SK-N-SH (cell line): ENCODE data around the gene EID3. TPM values are rescaled to one million over a fixed set of nuclear protein-coding genes. Genes with fewer than 3 reads are reported as not detected.
A peak's percentile ranks its signal among the peaks of the same experiment; 100 is the strongest.

ENCODE experiments used
- CTCF ChIA-PET: fragments of 300-600, 350-600 bp; formaldehyde crosslinking; extraction: SDS; loops from one replicate; lab custom pipeline; 2021; lab: Yijun Ruan, JAX
- POLR2A ChIA-PET: fragments of 350-600 bp; sonication (Branson Sonifier 250); formaldehyde crosslinking; extraction: SDS; loops from one replicate; lab custom pipeline; 2020; ENCODE audit warnings: antibody characterized with exemption, inconsistent platforms; lab: Yijun Ruan, JAX
- DNase-seq: peaks from one replicate; pipeline ENCODE4 v3.0.0; 2012
- H2AFZ ChIP-seq: fragments of 200-600 bp; sonication (generic); 2 replicates; pipeline ENCODE4 v1.8.1; 2016; ENCODE audit warnings: antibody characterized with exemption, mild to moderate bottlenecking, low read depth
- H3F3A ChIP-seq: fragments of 200-600 bp; sonication (generic); replicated peaks from 2 replicates; pipeline ENCODE3; 2016; ENCODE audit warnings: antibody characterized with exemption, mild to moderate bottlenecking; ENCODE audit not compliant: insufficient read depth
- H3K27ac ChIP-seq, 2 experiments: fragments of 200-500 bp in 1 of 2; fragments of 200-600 bp in 1 of 2; sonication (Bioruptor generic) in 1 of 2; sonication (generic), shearing (Covaris generic) in 1 of 2; 2 replicates each; pipeline versions ENCODE4 v1.5.1 to v1.6.1; 2014 to 2016; ENCODE audit warnings: low read depth in 2 of 2, inconsistent platforms in 1 of 2, low read length in 1 of 2, mild to moderate bottlenecking in 1 of 2, mixed read lengths in 1 of 2
- H3K27me3 ChIP-seq: fragments of 200-600 bp; sonication (generic), shearing (Covaris generic); 2 replicates; pipeline ENCODE4 v1.6.1; 2016; ENCODE audit warnings: mixed run types; ENCODE audit not compliant: insufficient read depth
- H3K36me3 ChIP-seq, 2 experiments: fragments of 200-500 bp in 1 of 2; fragments of 200-600 bp in 1 of 2; sonication (Bioruptor generic) in 1 of 2; sonication (generic) in 1 of 2; replicated peaks in 1 of 2; 2 replicates each; pipeline versions ENCODE3 to v1.5.1; 2014 to 2016; ENCODE audit warnings: low read length in 1 of 2, mild to moderate bottlenecking in 1 of 2; ENCODE audit not compliant: insufficient read depth in 2 of 2, control insufficient read depth in 1 of 2
- H3K4me1 ChIP-seq, 2 experiments: fragments of 200-500 bp in 1 of 2; fragments of 200-600 bp in 1 of 2; sonication (Bioruptor generic) in 1 of 2; sonication (generic), shearing (Covaris generic) in 1 of 2; 2 replicates each; pipeline versions ENCODE4 v1.5.1 to v1.6.1; 2014 to 2016; ENCODE audit warnings: low read depth in 1 of 2, low read length in 1 of 2, mixed run types in 1 of 2; ENCODE audit not compliant: insufficient read depth in 2 of 2, control insufficient read depth in 1 of 2
- H3K4me2 ChIP-seq: fragments of 200-600 bp; sonication (generic), shearing (Covaris generic); 2 replicates; pipeline ENCODE4 v1.6.1; 2017; ENCODE audit warnings: mixed run types
- H3K4me3 ChIP-seq, 2 experiments: fragments of 200-500 bp in 1 of 2; fragments of 200-600 bp in 1 of 2; sonication (Bioruptor generic) in 1 of 2; sonication (generic), shearing (Covaris generic) in 1 of 2; 2 replicates each; pipeline versions ENCODE4 v1.5.1 to v1.8.1; 2014 to 2016; ENCODE audit warnings: low read depth in 2 of 2, inconsistent platforms in 1 of 2, low read length in 1 of 2, mild to moderate bottlenecking in 1 of 2, mixed read lengths in 1 of 2, moderate library complexity in 1 of 2
- H3K79me2 ChIP-seq: fragments of 200-600 bp; sonication (generic); 2 replicates; pipeline ENCODE4 v1.8.1; 2017; ENCODE audit warnings: mild to moderate bottlenecking; ENCODE audit not compliant: insufficient read depth
- H3K9ac ChIP-seq: fragments of 200-600 bp; sonication (generic); 2 replicates; pipeline ENCODE4 v1.6.1; 2017; ENCODE audit warnings: mixed run types
- H3K9me2 ChIP-seq: fragments of 200-600 bp; sonication (generic); 2 replicates; pipeline ENCODE4 v1.6.1; 2017; ENCODE audit warnings: mixed run types
- H3K9me3 ChIP-seq: fragments of 200-600 bp; sonication (generic); 2 replicates; pipeline ENCODE4 v1.6.1; 2017; ENCODE audit warnings: mixed run types, mild to moderate bottlenecking, moderate library complexity
- H4K20me1 ChIP-seq: fragments of 200-600 bp; sonication (generic); 2 replicates; pipeline ENCODE4 v1.6.1; 2017; ENCODE audit warnings: mild to moderate bottlenecking, mixed run types; ENCODE audit not compliant: insufficient read depth
- CHD2 ChIP-seq: fragments of 150-350 bp; IDR thresholded peaks from 2 replicates; pipeline ENCODE4 v1.6.1; 2018; ENCODE audit warnings: low read length; ENCODE audit not compliant: partially characterized antibody
- CTCF ChIP-seq: fragments of 200-600 bp; sonication (generic); IDR thresholded peaks from 2 replicates; pipeline ENCODE4 v1.6.1; 2017; ENCODE audit warnings: antibody characterized with exemption, mild to moderate bottlenecking, moderate library complexity
- EZH2phosphoT487 ChIP-seq: fragments of 200-600 bp; sonication (generic); IDR thresholded peaks from 2 replicates; pipeline ENCODE4 v1.6.1; 2017; ENCODE audit warnings: low read depth, mixed run types, mild to moderate bottlenecking, antibody characterized with exemption, moderate library complexity, borderline replicate concordance
- GABPA ChIP-seq: IDR thresholded peaks from 2 replicates; pipeline ENCODE4 v1.4.0; 2012; ENCODE audit warnings: low read depth, mild to moderate bottlenecking
- GATA2 ChIP-seq: sonication (generic); formaldehyde crosslinking; IDR thresholded peaks from 2 replicates; pipeline ENCODE4 v1.5.0; 2020; ENCODE audit warnings: mild to moderate bottlenecking, missing genetic modification reagents
- IRF3 ChIP-seq: fragments of 150-350 bp; IDR thresholded peaks from 2 replicates; pipeline ENCODE4 v1.6.1; 2016; ENCODE audit warnings: mild to moderate bottlenecking, low read depth, low read length
- JUND ChIP-seq: IDR thresholded peaks from 2 replicates; pipeline ENCODE4 v1.4.0; 2012
- MAX ChIP-seq: IDR thresholded peaks from 2 replicates; pipeline ENCODE4 v1.4.0; 2012; ENCODE audit warnings: low read depth
- MEF2A ChIP-seq: IDR thresholded peaks from 2 replicates; pipeline ENCODE4 v1.4.0; 2012; ENCODE audit warnings: low read depth, borderline replicate concordance
- NRF1 ChIP-seq: IDR thresholded peaks from 2 replicates; pipeline ENCODE4 v1.6.1; 2012; ENCODE audit warnings: low read depth, mild to moderate bottlenecking, low read length
- TEAD4 ChIP-seq: IDR thresholded peaks from 2 replicates; pipeline ENCODE4 v1.4.0; 2012; ENCODE audit warnings: mild to moderate bottlenecking, borderline replicate concordance; ENCODE audit not compliant: insufficient read depth
- USF1 ChIP-seq: IDR thresholded peaks from 2 replicates; pipeline ENCODE4 v1.4.0; 2012; ENCODE audit warnings: low read depth, borderline replicate concordance
- USF2 ChIP-seq: fragments of 150-350 bp; IDR thresholded peaks from 2 replicates; pipeline ENCODE4 v1.6.1; 2017; ENCODE audit warnings: antibody characterized with exemption, low read length, low read depth, borderline replicate concordance
- YY1 ChIP-seq: IDR thresholded peaks from 2 replicates; pipeline ENCODE4 v1.4.0; 2012; ENCODE audit warnings: low read depth, mild to moderate bottlenecking
- ZBTB33 ChIP-seq: IDR thresholded peaks from 2 replicates; pipeline ENCODE4 v1.4.0; 2012; ENCODE audit warnings: low read depth, borderline replicate concordance
- WGBS: methylation state at CpG from one replicate; pipeline ENCODE4 v1.1.6; 2017; ENCODE audit warnings: low lambda C conversion rate; 5-methylcytosine and 5-hydroxymethylcytosine counted together
- polyA plus RNA-seq, 3 experiments: library from polyadenylated mRNA; depleted of rRNA; stranded (reverse); fragments of >200 nt; gene quantifications; 2 replicates each; pipeline ENCODE4 v1.2.3, GENCODE V29; 2012
- TF ChIP-seq, protein P1 (sequence below): IDR thresholded peaks from 2 replicates; pipeline ENCODE4; 2012

Gene EID3
- polyA plus RNA-seq, 1 of the 3 experiments (the other 2 are of a cell fraction), result 0.92 TPM

DNA sequence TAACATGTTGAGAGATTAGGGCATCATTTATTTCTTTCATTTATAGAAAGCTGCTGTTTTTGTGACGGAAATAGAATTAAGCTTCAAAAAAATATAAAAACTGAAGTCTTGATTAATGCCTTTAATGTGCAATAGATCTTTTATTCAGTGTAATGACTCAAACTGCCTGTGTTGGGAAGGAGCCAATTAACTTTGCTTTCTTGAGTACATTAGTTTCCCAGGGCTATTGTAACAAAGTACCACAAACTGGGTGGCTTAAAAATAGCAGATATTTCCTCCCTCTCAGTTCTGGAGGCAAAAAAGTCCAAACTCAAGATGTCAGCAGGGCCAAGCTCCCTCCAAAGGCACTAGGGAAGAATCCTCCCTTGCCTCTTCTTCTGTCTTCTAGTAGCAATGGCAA lies 36.6 kb downstream of the EID3 start:
- WGBS, result 92% methylated on average over 1 of the region's 1 CpG
- H3K27me3 ChIP-seq, result no peaks in the 10 kb centered on the region
- no peaks in the 10 kb centered on the region for H3K9me3 ChIP-seq
- DNase-seq, result no peak
- H3K79me2 ChIP-seq, result peaks cover 17% of the 10 kb centered on the region
- H3K9me2 ChIP-seq, result no peaks in the 10 kb centered on the region
- H3K4me3 ChIP-seq, result no peak overlapping the region
- CTCF ChIA-PET, result interaction anchor here (1.5 kb wide), 1 partner anchor 41 kb away, joined by 5 read pairs; no protein-coding TSS in a partner anchor
- TF ChIP-seq CTCF (no peak), USF1 (no peak), GABPA (no peak), GATA2 (CRISPR knock-in tag) (no peak), MAX (no peak)
- H3K9ac ChIP-seq, result no peak overlapping the region
- H3K4me2 ChIP-seq, result no peak overlapping the region
- peaks cover 5% of the 10 kb centered on the region for H4K20me1 ChIP-seq
- POLR2A ChIA-PET, result no interaction called here
- H3F3A ChIP-seq, result no peaks in the 10 kb centered on the region
- H3K4me1 ChIP-seq, result peaks cover 0 to 6% of the 10 kb centered on the region in 2 experiments; a peak in 1 of 4 replicates
- H2AFZ ChIP-seq, result no peak overlapping the region
- peak overlapping the region in 1 of 2 experiments; percentile 12; a peak in 1 of 4 replicates for H3K27ac ChIP-seq
- peaks cover 74 to 81% of the 10 kb centered on the region in 2 experiments for H3K36me3 ChIP-seq

- 97% methylated on average over 6 of the region's 6 CpGs for WGBS
- Histone ChIP-seq H3F3A (no peaks in the 10 kb centered on the region), H3K4me2 (no peak overlapping the region), H3K9me2 (no peaks in the 10 kb centered on the region), H3K79me2 (peaks cover 25% of the 10 kb centered on the region), H3K4me3 (no peak overlapping the region), H3K4me1 (peaks cover 0 to 6% of the 10 kb centered on the region in 2 experiments; a peak in 2 of 4 replicates), H3K27ac (peak overlapping the region in 1 of 2 experiments; percentile 18; a peak in 1 of 4 replicates), H3K9ac (no peak overlapping the region), H2AFZ (no peak overlapping the region), H3K36me3 (peaks cover 72 to 81% of the 10 kb centered on the region in 2 experiments), H3K27me3 (no peaks in the 10 kb centered on the region), H4K20me1 (peaks cover 5% of the 10 kb centered on the region), H3K9me3 (no peaks in the 10 kb centered on the region)
- CTCF ChIA-PET, result interaction anchor here (1.1 to 1.3 kb wide), 2 partner anchors 18 to 41 kb away, joined by 3 to 9 read pairs; no protein-coding TSS in a partner anchor
- no peak for DNase-seq
- POLR2A ChIA-PET, result no interaction called here
- TF ChIP-seq IRF3, result no peak
- TF ChIP-seq NRF1, result no peak
- TF ChIP-seq MAX, result no peak
- TF ChIP-seq CHD2, result no peak
- no peak for TF ChIP-seq MEF2A
- no peak for TF ChIP-seq JUND
- TF ChIP-seq, protein P1, sequence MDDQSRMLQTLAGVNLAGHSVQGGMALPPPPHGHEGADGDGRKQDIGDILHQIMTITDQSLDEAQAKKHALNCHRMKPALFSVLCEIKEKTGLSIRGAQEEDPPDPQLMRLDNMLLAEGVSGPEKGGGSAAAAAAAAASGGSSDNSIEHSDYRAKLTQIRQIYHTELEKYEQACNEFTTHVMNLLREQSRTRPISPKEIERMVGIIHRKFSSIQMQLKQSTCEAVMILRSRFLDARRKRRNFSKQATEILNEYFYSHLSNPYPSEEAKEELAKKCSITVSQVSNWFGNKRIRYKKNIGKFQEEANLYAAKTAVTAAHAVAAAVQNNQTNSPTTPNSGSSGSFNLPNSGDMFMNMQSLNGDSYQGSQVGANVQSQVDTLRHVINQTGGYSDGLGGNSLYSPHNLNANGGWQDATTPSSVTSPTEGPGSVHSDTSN, result no peak
- TF ChIP-seq TEAD4, result no peak
- no peak for TF ChIP-seq ZBTB33
- no peak for TF ChIP-seq USF2
- TF ChIP-seq YY1, result no peak
- TF ChIP-seq EZH2phosphoT487, result no peak
Observed at GRCh38 chr12:104340925-104341611, 37.5 kb downstream of the EID3 start.
